Astrocyte (in vitro differentiated cells and primary cell): ENCODE data around the gene TMEM271.
"Not testable (repeated sequence)": the region's sequence is repeated elsewhere in the genome, so short reads cannot be mapped to it uniquely, and the experiment has no call there.

Source experiments
- EZH2 ChIP-seq: IDR thresholded peaks from 2 replicates; pipeline ENCODE4 v1.6.1; 2012; ENCODE audit warnings: mild to moderate bottlenecking, low read length, inconsistent platforms; ENCODE audit not compliant: insufficient read depth
- TF ChIP-seq, protein P1 (sequence below): IDR thresholded peaks from 2 replicates; pipeline ENCODE4 v1.5.1; 2011; ENCODE audit warnings: low read depth, mild to moderate bottlenecking, inconsistent platforms, low read length, moderate library complexity; ENCODE audit not compliant: insufficient read depth

DNA sequence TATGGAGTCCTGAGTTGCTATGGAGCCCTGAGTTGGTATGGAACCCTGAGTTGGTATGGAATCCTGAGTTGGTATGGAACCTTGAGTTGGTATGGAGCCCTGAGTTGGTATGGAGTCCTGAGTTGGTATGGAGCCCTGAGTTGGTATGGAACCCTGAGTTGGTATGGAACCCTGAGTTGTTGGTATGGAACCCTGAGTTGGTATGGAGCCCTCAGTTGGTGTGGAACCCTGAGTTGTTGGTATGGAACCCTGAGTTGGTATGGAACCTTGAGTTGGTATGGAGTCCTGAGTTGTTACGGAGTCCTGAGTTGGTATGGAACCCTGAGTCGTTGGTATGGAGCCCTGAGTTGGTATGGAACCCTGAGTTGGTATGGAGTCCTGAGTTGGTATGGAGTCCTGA is 13.6 kb downstream of the TMEM271 start:
- TF ChIP-seq, protein P1, sequence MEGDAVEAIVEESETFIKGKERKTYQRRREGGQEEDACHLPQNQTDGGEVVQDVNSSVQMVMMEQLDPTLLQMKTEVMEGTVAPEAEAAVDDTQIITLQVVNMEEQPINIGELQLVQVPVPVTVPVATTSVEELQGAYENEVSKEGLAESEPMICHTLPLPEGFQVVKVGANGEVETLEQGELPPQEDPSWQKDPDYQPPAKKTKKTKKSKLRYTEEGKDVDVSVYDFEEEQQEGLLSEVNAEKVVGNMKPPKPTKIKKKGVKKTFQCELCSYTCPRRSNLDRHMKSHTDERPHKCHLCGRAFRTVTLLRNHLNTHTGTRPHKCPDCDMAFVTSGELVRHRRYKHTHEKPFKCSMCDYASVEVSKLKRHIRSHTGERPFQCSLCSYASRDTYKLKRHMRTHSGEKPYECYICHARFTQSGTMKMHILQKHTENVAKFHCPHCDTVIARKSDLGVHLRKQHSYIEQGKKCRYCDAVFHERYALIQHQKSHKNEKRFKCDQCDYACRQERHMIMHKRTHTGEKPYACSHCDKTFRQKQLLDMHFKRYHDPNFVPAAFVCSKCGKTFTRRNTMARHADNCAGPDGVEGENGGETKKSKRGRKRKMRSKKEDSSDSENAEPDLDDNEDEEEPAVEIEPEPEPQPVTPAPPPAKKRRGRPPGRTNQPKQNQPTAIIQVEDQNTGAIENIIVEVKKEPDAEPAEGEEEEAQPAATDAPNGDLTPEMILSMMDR: not testable (repeated sequence)
- TF ChIP-seq EZH2: not testable (repeated sequence)
